COLO829 (cell line): ENCODE data around the gene GRM4.

Experiments
- DNase-seq: peaks from one replicate; pipeline ENCODE4 v3.0.0; 2012; ENCODE audit warnings: low spot score

Gene GRM4

GRCh38 chr6:33994472-33995308 is 151.2 kb downstream of the GRM4 start:
- no peak for DNase-seq

- DNase-seq: no peak
Measured at GRCh38 chr6:33993653-33994471, 152.0 kb downstream of the GRM4 start.

GRCh38 chr6:33993091-33993490 is 152.8 kb downstream of the GRM4 start:
- DNase-seq: no peak

GRCh38 chr6:33992191-33992590 is 153.7 kb downstream of the GRM4 start:
- DNase-seq: no peak

- no peak for DNase-seq
Measured at GRCh38 chr6:33991610-33992009, 154.3 kb downstream of the GRM4 start.

GRCh38 chr6:33990061-33990541 is 155.8 kb downstream of the GRM4 start:
- DNase-seq: no peak

- DNase-seq: no peak
Measured at GRCh38 chr6:33989016-33989854, 156.7 kb downstream of the GRM4 start.

GRCh38 chr6:33988121-33989015 is 157.5 kb downstream of the GRM4 start:
- no peak for DNase-seq

GRCh38 chr6:33987531-33988021 is 158.3 kb downstream of the GRM4 start:
- DNase-seq: no peak

- DNase-seq: no peak
Measured at GRCh38 chr6:33985947-33986346, 159.9 kb downstream of the GRM4 start.

GRCh38 chr6:33985313-33985751 is 160.6 kb downstream of the GRM4 start:
- DNase-seq: no peak

- DNase-seq: no peak
Measured at GRCh38 chr6:33984466-33985312, 161.2 kb downstream of the GRM4 start.

GRCh38 chr6:33983721-33984465 is 162.0 kb downstream of the GRM4 start:
- DNase-seq: no peak

GRCh38 chr6:33983109-33983716 is 162.7 kb downstream of the GRM4 start:
- peak; percentile 78 for DNase-seq

- DNase-seq: no peak
Measured at GRCh38 chr6:33981861-33982260, 164.0 kb downstream of the GRM4 start.

- no peak for DNase-seq
Measured at GRCh38 chr6:33981421-33981820, 164.5 kb downstream of the GRM4 start.

GRCh38 chr6:33980176-33981175 is 165.4 kb downstream of the GRM4 start:
- no peak for DNase-seq
